ENCODE data around the gene SLC23A3.

SLC23A3 gene

DNA sequence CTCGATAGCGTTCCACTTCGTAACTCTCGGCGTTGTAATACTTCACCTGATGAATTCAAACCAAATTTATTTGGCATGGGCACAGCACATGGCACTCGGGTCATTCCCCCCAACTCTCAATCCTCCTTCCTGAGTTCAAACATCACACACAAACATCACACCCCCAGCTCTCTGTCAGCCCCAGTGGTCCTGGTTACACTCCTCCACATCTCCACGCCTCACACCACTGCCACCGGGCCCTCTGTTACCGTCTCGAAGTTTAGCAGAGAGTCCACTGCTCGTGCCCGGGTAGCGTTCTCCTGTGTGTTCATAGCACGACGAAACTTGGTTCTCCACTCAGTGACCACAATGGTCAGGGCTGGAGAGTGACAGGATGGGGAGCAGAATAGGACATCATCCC is 44.3 kb upstream of the SLC23A3 start:
- no peak for TF ChIP-seq ZFX (IDR thresholded peaks at IDR 0.05)
- TF ChIP-seq, protein P1, sequence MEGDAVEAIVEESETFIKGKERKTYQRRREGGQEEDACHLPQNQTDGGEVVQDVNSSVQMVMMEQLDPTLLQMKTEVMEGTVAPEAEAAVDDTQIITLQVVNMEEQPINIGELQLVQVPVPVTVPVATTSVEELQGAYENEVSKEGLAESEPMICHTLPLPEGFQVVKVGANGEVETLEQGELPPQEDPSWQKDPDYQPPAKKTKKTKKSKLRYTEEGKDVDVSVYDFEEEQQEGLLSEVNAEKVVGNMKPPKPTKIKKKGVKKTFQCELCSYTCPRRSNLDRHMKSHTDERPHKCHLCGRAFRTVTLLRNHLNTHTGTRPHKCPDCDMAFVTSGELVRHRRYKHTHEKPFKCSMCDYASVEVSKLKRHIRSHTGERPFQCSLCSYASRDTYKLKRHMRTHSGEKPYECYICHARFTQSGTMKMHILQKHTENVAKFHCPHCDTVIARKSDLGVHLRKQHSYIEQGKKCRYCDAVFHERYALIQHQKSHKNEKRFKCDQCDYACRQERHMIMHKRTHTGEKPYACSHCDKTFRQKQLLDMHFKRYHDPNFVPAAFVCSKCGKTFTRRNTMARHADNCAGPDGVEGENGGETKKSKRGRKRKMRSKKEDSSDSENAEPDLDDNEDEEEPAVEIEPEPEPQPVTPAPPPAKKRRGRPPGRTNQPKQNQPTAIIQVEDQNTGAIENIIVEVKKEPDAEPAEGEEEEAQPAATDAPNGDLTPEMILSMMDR (conservative IDR thresholded peaks at IDR 0.05) = no peak
- no peak overlapping the region for H3K27ac ChIP-seq

DNA sequence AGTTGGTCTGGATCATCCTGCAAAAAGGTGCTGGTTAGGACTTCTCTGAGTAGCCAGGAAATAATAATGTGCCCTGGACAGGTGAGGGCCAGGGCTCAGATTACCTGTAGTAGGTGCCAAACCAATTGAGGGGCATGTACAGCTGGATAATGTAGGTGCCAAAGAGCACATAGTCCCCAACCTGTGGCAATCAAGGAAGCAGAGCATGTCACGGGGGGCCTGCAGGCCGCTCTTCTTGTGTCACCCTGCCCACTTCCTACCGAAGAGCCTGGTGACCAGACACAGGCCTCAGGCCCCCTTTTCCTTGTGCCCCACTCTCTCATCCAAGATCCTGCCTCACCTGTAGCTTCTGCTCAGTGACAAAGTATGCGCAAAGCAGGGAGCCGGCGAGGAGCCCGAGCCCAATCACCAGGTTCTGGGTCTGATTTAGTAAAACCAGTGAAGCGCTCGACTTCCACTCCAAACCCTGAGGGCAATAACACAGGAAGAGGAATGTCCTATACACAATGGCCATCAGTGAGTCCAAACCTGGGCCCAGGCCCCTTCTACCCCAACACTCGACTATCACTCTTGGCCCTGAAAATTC is 43.8 kb upstream of the SLC23A3 start:
- no peak overlapping the region for H3K27ac ChIP-seq
- TF ChIP-seq, protein P1 (conservative IDR thresholded peaks at IDR 0.05) = no peak
- no peak for TF ChIP-seq ZFX (IDR thresholded peaks at IDR 0.05)

DNA sequence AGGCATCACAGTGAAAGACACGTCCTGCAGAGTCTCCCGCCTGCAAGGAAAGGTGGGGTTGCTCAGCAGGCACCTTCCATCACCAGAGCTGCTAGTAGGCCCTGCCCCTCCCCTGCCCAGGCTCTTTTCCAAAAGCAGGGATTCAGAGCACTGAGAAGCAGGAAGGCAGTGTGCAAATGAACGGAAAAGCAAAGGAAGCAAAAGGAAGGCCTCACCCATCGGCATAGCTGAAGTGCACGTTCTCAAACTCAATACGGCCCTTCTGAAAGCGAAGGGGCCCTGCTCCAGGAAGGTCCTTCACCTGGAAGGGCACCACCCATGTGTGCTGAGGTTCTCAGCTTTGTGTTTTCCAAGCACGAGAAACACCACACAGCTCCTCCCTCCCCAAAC is 43.2 kb upstream of the SLC23A3 start:
- TF ChIP-seq ZFX (IDR thresholded peaks at IDR 0.05) = no peak
- TF ChIP-seq, protein P1 (conservative IDR thresholded peaks at IDR 0.05) = no peak
- H3K27ac ChIP-seq = no peak overlapping the region

DNA sequence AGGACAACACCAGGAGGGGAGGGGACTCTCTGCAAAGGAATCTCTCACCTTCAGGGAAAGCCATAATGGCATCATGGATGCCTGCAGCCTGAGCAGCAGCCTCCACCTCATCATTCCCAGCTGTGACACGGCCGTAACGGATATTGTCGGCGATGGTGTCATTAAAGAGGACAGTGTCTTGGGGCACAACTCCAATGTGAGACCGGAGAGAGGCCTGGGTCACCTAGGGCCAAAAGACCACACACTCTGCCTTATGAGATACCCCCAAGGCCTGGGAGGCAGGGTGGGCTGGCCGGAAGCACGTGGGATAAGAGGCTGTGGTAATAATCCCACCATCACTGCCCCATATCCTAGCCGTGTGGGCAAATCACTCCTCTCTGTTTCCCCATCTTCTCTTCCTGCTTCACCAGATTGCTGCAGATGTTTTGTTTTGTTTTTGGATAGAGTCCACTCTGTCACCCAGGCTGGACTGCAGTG is 41.1 kb upstream of the SLC23A3 start:
- TF ChIP-seq ZFX (IDR thresholded peaks at IDR 0.05) = no peak
- TF ChIP-seq, protein P1 (conservative IDR thresholded peaks at IDR 0.05) = no peak
- no peak overlapping the region for H3K27ac ChIP-seq

DNA sequence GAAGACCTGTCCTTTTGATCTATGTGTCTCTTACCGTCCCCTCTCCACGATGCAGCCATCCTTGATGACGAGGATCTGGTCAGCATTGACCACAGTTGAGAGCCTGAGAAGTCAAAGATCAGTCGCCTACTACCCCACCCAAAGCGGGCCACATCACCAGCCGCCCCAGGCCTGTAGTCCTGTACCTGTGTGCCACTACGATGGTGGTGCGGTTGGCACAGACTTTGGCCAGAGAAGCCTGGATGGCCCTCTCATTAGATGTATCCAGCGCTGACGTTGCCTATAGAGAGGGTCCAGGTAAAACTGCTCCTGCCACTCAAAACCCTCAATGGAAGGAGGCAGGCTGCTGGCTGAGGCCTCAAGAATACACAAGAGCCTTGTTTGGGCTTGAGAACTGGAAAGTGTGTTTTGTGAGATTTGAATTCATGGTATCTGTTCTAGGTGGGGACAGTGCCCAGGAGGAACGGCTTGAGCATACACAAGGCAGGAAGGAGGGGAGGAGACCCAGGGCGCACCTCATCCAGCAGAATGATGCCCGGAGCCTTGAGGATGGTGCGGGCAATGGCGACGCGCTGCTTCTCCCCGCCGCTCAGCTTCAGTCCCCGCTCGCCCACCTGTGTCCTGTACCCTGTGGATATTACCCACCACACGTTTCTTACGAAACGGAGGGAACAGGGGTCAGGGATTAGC is 40.5 kb upstream of the SLC23A3 start:
- no peak overlapping the region for H3K27ac ChIP-seq
- TF ChIP-seq, protein P1 (conservative IDR thresholded peaks at IDR 0.05) = no peak
- no peak for TF ChIP-seq ZFX (IDR thresholded peaks at IDR 0.05)

DNA sequence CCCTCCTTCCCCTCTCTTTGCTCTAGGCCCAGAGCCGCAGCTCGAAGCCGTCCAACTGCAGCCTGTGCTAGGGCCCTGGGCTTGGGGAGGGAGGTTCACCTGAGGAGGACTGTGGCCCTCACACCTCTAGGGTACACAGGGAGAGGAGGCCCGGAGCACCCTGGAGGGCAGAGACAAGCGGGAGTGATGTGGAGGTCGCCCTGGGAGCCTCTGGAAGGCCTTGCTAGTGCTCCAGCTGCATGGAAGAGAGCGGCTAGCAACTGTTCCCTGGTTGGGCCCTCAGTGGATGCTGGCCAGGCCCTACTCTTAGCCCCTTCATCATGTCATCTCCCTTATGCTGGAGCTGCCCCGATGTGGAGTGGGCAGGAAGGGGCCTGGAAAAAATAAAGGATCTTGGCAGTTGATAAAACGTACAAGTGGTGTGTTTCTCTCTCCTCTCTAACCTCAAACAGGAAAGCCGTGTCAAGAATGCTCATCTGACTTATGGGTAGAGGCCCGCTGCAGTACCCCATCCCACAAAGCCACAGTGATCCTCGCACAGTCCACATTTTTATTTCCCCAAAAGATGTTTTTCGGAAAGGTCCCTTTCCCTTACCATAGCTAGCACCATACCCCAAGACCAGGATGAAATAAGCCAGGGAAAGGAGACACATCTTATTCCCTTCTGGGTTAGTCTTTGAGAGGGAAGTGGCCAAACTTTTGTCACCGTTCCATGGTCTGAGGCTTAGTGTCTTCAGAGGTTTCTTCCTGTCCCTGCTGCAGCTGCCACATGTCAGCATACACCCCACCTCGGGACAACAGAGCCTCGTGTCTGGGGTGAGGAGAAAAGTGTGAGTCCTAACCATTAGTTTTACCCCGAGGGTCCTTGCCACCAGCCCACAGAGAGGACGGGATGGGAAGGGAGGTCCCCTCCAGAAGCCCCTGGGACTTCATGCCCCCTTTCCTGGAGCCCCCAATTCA is 39.7 kb upstream of the SLC23A3 start:
- TF ChIP-seq, protein P1 (conservative IDR thresholded peaks at IDR 0.05) = no peak
- no peak for TF ChIP-seq ZFX (IDR thresholded peaks at IDR 0.05)
- H3K27ac ChIP-seq = no peak overlapping the region

Measured in C4-2B (cell line).